ENCODE measurements around the gene PDE8A. TPM values are rescaled to one million over a fixed set of nuclear protein-coding genes. Genes with fewer than 3 reads are reported as not detected.
"Not testable (repeated sequence)": the region's sequence is repeated elsewhere in the genome, so short reads cannot be mapped to it uniquely, and the experiment has no call there.

Gene PDE8A
- total RNA-seq, 1 donor from 2014 or later, result 71.4 TPM

GRCh38 chr15:85185350-85185749, 203.7 kb downstream of the PDE8A start:
- intact Hi-C loops (cut with DNase I); ATAC-seq; DNase-seq (ENCODE audit: low spot score): not testable (repeated sequence)

- ATAC-seq; DNase-seq (ENCODE audit: low spot score); intact Hi-C loops (cut with DNase I): not testable (repeated sequence)
Measured at GRCh38 chr15:85188171-85188577, 206.5 kb downstream of the PDE8A start.

Other genes starting within 250 kb of the PDE8A start
- gene ZNF592, start 233.3 kb upstream of the PDE8A start, total RNA-seq, result 34.8 TPM
- 7.2 TPM for gene ALPK3, start 164.5 kb upstream of the PDE8A start, total RNA-seq
- gene SLC28A1, start 97.2 kb upstream of the PDE8A start, total RNA-seq, result 0.45 TPM

Measured in sciatic nerve (tissue), 2 donors.